Spleen (tissue), 7 donors: ENCODE data around the gene NIPBL.

Source experiments
- POLR2A ChIP-seq, 3 donors: fragments of 450-650 bp; IDR thresholded peaks; one replicate each; pipeline ENCODE4 v1.5.1; 2017; ENCODE audit warnings: antibody characterized with exemption in 3 of 3, mild to moderate bottlenecking in 1 of 3
- TF ChIP-seq, protein P1 (sequence below), 11 experiments: fragments of 200-600 bp in 7 of 11; fragments of 450-650 bp in 4 of 11; sonication (generic) in 4 of 11; IDR thresholded peaks in 8 of 11; conservative IDR thresholded peaks in 3 of 11; 1 replicate in 7 of 11; 2 replicates in 4 of 11; pipeline versions ENCODE4 v1.4.0 to v1.8.0; 2016 to 2021; ENCODE audit warnings: antibody characterized with exemption in 11 of 11, inconsistent platforms in 4 of 11, mild to moderate bottlenecking in 1 of 11
- donor health status: DM: no; HTN: no; CAD: no; lungs with moderate emphysema.
- donor health status: DM: no; HTN: no; CAD: no.
- donor health status: DM: no; HTN: no; CAD: no.

DNA sequence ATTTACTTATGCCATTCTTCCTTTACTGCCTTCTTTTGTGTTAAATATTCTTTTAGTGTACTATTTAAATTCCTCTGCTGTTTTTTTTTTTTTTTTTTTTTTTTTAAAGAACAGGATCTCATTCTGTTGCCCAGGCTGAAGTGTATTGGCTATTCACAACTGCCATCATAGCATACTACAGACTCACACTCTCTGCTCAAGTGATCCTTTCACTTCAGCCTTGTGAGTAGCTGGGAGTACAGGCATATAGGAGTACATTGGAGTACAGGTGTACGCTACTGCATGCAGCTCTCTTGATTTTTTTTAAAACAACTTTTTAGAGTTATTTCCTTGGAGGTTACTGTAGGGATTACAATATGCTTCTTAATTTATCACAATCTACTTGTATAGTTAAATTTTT, 56.1 kb downstream of the NIPBL start:
- TF ChIP-seq, protein P1, sequence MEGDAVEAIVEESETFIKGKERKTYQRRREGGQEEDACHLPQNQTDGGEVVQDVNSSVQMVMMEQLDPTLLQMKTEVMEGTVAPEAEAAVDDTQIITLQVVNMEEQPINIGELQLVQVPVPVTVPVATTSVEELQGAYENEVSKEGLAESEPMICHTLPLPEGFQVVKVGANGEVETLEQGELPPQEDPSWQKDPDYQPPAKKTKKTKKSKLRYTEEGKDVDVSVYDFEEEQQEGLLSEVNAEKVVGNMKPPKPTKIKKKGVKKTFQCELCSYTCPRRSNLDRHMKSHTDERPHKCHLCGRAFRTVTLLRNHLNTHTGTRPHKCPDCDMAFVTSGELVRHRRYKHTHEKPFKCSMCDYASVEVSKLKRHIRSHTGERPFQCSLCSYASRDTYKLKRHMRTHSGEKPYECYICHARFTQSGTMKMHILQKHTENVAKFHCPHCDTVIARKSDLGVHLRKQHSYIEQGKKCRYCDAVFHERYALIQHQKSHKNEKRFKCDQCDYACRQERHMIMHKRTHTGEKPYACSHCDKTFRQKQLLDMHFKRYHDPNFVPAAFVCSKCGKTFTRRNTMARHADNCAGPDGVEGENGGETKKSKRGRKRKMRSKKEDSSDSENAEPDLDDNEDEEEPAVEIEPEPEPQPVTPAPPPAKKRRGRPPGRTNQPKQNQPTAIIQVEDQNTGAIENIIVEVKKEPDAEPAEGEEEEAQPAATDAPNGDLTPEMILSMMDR (IDR thresholded peaks at IDR 0.05 in 8 of 11, conservative IDR thresholded peaks at IDR 0.05 in 3 of 11), result no peak
- TF ChIP-seq POLR2A (IDR thresholded peaks at IDR 0.05), result no peak
